ENCODE measurements around the gene JAM3. TPM values are rescaled to one million over a fixed set of nuclear protein-coding genes. Genes with fewer than 3 reads are reported as not detected.

Gene JAM3
- total RNA-seq, 1 experiment from 2014 or later, result 32.9 TPM

DNA sequence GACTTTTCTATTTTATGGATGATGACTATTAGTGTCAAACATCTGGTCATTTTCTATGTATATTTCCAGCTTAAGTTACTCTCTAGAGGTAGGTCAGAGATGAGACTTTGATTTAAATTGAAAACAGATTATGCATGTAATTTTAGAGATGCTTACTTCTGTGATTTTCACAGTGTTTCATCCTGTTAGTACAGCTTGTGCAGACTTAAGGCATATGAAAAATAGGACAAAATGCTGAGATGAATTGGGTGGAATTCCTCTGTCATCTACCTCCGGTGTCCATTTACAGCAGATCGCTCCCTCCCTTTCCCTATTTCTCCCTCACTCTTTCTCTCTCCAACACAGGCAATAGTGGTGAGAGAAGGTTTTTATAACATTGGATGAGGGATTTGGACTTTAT, 14.1 kb downstream of the JAM3 start:
- Mint-ChIP-seq H3K9me3 (peaks cover 36% of the 10 kb centered on the region), H3K27me3 (ENCODE audit: low read depth) (no peaks in the 10 kb centered on the region), H3K36me3 (peaks cover 34% of the 10 kb centered on the region), H3K4me1 (peaks cover 21% of the 10 kb centered on the region), H3K27ac (no peak overlapping the region), H3K4me3 (no peak overlapping the region)
- DNase-seq (ENCODE audit: low spot score), result no peak
- ChIA-PET POLR2A (no interaction called here), CTCF (no interaction called here)
- no peak for ATAC-seq
- TF ChIP-seq NFE2L1 (CRISPR knock-in tag; IDR thresholded peaks at IDR 0.05) (no peak), IRF1 (CRISPR knock-in tag; IDR thresholded peaks at IDR 0.05) (no peak), ZBTB21 (CRISPR knock-in tag; IDR thresholded peaks at IDR 0.05; ENCODE audit: borderline replicate concordance) (no peak), ZBTB43 (CRISPR knock-in tag; IDR thresholded peaks at IDR 0.05) (no peak), SMAD3 (CRISPR knock-in tag; IDR thresholded peaks at IDR 0.05; ENCODE audit: borderline replicate concordance) (no peak), GABPB1 (CRISPR knock-in tag; IDR thresholded peaks at IDR 0.05) (no peak), MLX (CRISPR knock-in tag; IDR thresholded peaks at IDR 0.05) (no peak), ARID4B (CRISPR knock-in tag; IDR thresholded peaks at IDR 0.05; ENCODE audit: borderline replicate concordance) (no peak), ELF4 (CRISPR knock-in tag; IDR thresholded peaks at IDR 0.05; ENCODE audit: low read depth) (no peak)
- TF ChIP-seq, protein P1, sequence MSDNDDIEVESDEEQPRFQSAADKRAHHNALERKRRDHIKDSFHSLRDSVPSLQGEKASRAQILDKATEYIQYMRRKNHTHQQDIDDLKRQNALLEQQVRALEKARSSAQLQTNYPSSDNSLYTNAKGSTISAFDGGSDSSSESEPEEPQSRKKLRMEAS (CRISPR knock-in tag; IDR thresholded peaks at IDR 0.05), result no peak
- TF ChIP-seq, protein P2, sequence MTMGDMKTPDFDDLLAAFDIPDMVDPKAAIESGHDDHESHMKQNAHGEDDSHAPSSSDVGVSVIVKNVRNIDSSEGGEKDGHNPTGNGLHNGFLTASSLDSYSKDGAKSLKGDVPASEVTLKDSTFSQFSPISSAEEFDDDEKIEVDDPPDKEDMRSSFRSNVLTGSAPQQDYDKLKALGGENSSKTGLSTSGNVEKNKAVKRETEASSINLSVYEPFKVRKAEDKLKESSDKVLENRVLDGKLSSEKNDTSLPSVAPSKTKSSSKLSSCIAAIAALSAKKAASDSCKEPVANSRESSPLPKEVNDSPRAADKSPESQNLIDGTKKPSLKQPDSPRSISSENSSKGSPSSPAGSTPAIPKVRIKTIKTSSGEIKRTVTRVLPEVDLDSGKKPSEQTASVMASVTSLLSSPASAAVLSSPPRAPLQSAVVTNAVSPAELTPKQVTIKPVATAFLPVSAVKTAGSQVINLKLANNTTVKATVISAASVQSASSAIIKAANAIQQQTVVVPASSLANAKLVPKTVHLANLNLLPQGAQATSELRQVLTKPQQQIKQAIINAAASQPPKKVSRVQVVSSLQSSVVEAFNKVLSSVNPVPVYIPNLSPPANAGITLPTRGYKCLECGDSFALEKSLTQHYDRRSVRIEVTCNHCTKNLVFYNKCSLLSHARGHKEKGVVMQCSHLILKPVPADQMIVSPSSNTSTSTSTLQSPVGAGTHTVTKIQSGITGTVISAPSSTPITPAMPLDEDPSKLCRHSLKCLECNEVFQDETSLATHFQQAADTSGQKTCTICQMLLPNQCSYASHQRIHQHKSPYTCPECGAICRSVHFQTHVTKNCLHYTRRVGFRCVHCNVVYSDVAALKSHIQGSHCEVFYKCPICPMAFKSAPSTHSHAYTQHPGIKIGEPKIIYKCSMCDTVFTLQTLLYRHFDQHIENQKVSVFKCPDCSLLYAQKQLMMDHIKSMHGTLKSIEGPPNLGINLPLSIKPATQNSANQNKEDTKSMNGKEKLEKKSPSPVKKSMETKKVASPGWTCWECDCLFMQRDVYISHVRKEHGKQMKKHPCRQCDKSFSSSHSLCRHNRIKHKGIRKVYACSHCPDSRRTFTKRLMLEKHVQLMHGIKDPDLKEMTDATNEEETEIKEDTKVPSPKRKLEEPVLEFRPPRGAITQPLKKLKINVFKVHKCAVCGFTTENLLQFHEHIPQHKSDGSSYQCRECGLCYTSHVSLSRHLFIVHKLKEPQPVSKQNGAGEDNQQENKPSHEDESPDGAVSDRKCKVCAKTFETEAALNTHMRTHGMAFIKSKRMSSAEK (CRISPR knock-in tag; IDR thresholded peaks at IDR 0.05; ENCODE audit: borderline replicate concordance), result no peak
- TF ChIP-seq, protein P3, sequence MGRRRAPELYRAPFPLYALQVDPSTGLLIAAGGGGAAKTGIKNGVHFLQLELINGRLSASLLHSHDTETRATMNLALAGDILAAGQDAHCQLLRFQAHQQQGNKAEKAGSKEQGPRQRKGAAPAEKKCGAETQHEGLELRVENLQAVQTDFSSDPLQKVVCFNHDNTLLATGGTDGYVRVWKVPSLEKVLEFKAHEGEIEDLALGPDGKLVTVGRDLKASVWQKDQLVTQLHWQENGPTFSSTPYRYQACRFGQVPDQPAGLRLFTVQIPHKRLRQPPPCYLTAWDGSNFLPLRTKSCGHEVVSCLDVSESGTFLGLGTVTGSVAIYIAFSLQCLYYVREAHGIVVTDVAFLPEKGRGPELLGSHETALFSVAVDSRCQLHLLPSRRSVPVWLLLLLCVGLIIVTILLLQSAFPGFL (CRISPR knock-in tag; IDR thresholded peaks at IDR 0.05; ENCODE audit: borderline replicate concordance), result no peak
- TF ChIP-seq, protein P4, sequence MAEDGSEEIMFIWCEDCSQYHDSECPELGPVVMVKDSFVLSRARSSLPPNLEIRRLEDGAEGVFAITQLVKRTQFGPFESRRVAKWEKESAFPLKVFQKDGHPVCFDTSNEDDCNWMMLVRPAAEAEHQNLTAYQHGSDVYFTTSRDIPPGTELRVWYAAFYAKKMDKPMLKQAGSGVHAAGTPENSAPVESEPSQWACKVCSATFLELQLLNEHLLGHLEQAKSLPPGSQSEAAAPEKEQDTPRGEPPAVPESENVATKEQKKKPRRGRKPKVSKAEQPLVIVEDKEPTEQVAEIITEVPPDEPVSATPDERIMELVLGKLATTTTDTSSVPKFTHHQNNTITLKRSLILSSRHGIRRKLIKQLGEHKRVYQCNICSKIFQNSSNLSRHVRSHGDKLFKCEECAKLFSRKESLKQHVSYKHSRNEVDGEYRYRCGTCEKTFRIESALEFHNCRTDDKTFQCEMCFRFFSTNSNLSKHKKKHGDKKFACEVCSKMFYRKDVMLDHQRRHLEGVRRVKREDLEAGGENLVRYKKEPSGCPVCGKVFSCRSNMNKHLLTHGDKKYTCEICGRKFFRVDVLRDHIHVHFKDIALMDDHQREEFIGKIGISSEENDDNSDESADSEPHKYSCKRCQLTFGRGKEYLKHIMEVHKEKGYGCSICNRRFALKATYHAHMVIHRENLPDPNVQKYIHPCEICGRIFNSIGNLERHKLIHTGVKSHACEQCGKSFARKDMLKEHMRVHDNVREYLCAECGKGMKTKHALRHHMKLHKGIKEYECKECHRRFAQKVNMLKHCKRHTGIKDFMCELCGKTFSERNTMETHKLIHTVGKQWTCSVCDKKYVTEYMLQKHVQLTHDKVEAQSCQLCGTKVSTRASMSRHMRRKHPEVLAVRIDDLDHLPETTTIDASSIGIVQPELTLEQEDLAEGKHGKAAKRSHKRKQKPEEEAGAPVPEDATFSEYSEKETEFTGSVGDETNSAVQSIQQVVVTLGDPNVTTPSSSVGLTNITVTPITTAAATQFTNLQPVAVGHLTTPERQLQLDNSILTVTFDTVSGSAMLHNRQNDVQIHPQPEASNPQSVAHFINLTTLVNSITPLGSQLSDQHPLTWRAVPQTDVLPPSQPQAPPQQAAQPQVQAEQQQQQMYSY (CRISPR knock-in tag; IDR thresholded peaks at IDR 0.05), result no peak

All from WTC11 (cell line).